Common myeloid progenitor, CD34-positive (primary cell): ENCODE data around the gene RABGEF1.
"Not testable (repeated sequence)": the region's sequence is repeated elsewhere in the genome, so short reads cannot be mapped to it uniquely, and the experiment has no call there.

ENCODE experiments used
- CTCF ChIA-PET: fragments of 350-600 bp; sonication (Branson Sonifier 250); formaldehyde crosslinking; loops from one replicate; lab custom pipeline; 2021; ENCODE audit warnings: antibody characterized with exemption; lab: Charles Lee
- POLR2A ChIA-PET: fragments of 350-600 bp; sonication (Branson Sonifier 250); formaldehyde crosslinking; loops from one replicate; lab custom pipeline; 2021; ENCODE audit warnings: antibody characterized with exemption; lab: Charles Lee
- DNase-seq, 3 donors: peaks; one replicate each; pipeline versions ENCODE4 v3.0.0 to v3.0.0-alpha.2; 2013
- H3K27ac ChIP-seq, 2 experiments: 1 replicate in 1 of 2; 2 replicates in 1 of 2; pipeline ENCODE4 v1.7.0; 2013; ENCODE audit warnings: inconsistent platforms in 2 of 2, low read length in 2 of 2, mild to moderate bottlenecking in 2 of 2, low read depth in 1 of 2, moderate library complexity in 1 of 2; ENCODE audit not compliant: severe bottlenecking in 2 of 2, insufficient read depth in 1 of 2, poor library complexity in 1 of 2
- H3K27me3 ChIP-seq, 5 experiments: replicated peaks in 2 of 5; 1 replicate in 3 of 5; 2 replicates in 2 of 5; pipeline versions ENCODE4 v1.6.1 to v1.7.0; 2013; ENCODE audit warnings: low read length in 4 of 5, mild to moderate bottlenecking in 2 of 5, moderate library complexity in 2 of 5, inconsistent platforms in 1 of 5; ENCODE audit not compliant: insufficient read depth in 5 of 5, control insufficient read depth in 4 of 5
- H3K36me3 ChIP-seq, 4 experiments: 1 replicate in 2 of 4; 2 replicates in 2 of 4; pipeline versions ENCODE4 v1.6.1 to v1.7.0; 2013; ENCODE audit warnings: low read length in 3 of 4, control low read depth in 1 of 4, mild to moderate bottlenecking in 1 of 4; ENCODE audit not compliant: control insufficient read depth in 4 of 4, insufficient read depth in 4 of 4
- H3K4me1 ChIP-seq, 4 experiments: 1 replicate in 3 of 4; 2 replicates in 1 of 4; pipeline versions ENCODE4 v1.6.1 to v1.7.1; 2013; ENCODE audit warnings: low read length in 3 of 4, mild to moderate bottlenecking in 3 of 4, control low read depth in 1 of 4, inconsistent platforms in 1 of 4, moderate library complexity in 1 of 4; ENCODE audit not compliant: control insufficient read depth in 4 of 4, insufficient read depth in 4 of 4; ENCODE audit errors: control extremely low read depth in 1 of 4
- H3K4me3 ChIP-seq, 7 experiments: 1 replicate in 4 of 7; 2 replicates in 3 of 7; pipeline versions ENCODE4 v1.5.1 to v1.7.0; 2013; ENCODE audit warnings: mild to moderate bottlenecking in 7 of 7, low read length in 6 of 7, moderate library complexity in 6 of 7, inconsistent platforms in 2 of 7, low read depth in 2 of 7, control low read depth in 1 of 7; ENCODE audit not compliant: insufficient read depth in 4 of 7, control insufficient read depth in 1 of 7; ENCODE audit errors: extremely low read depth in 1 of 7
- H3K9me3 ChIP-seq, 5 experiments: 1 replicate in 4 of 5; 2 replicates in 1 of 5; pipeline versions ENCODE4 v1.6.1 to v1.7.1; 2013; ENCODE audit warnings: low read length in 4 of 5, mild to moderate bottlenecking in 2 of 5, inconsistent platforms in 1 of 5, low read depth in 1 of 5, moderate library complexity in 1 of 5; ENCODE audit not compliant: control insufficient read depth in 4 of 5, insufficient read depth in 2 of 5; ENCODE audit errors: control extremely low read depth in 1 of 5
- WGBS: methylation state at CpG from one replicate; pipeline ENCODE4 v1.1.5; 2013; ENCODE audit not compliant: insufficient coverage; 5-methylcytosine and 5-hydroxymethylcytosine counted together

The RABGEF1 gene

DNA sequence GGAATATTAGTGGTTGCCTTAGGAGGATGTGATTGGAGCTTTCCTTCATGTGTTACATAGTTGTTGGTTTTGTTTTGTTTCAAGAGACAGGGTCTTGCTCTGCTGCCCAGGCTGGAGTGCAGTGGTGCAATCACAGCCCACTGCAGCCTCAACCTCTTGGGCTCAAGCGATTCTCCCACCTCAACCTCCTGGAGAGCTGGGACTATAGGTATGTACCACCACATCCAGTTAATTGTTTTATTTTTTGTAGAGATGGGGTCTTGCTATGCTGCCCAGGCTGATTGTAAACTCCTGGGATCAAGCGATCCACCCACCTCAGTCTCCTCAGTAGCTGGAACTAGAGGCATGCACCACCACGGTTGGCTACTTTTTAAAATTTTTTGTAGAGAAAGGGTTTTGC is 86.1 kb downstream of the RABGEF1 start:
- peaks cover 0 to 9% (median 0%) of the 10 kb centered on the region in 5 experiments for H3K9me3 ChIP-seq
- ChIA-PET POLR2A (no interaction called here), CTCF (interaction anchor here (0.7 to 1.2 kb wide), 3 partner anchors 18 to 79 kb away, joined by 3 to 4 read pairs (median 3); no protein-coding TSS in a partner anchor)
- H3K4me1 ChIP-seq = no peaks in the 10 kb centered on the region
- H3K4me3 ChIP-seq = no peak overlapping the region
- no peaks in the 10 kb centered on the region for H3K27me3 ChIP-seq
- WGBS = 100% methylated on average over 2 of the region's 3 CpGs
- H3K36me3 ChIP-seq = no peaks in the 10 kb centered on the region
- H3K27ac ChIP-seq = no peak overlapping the region
- DNase-seq = no peak

DNA sequence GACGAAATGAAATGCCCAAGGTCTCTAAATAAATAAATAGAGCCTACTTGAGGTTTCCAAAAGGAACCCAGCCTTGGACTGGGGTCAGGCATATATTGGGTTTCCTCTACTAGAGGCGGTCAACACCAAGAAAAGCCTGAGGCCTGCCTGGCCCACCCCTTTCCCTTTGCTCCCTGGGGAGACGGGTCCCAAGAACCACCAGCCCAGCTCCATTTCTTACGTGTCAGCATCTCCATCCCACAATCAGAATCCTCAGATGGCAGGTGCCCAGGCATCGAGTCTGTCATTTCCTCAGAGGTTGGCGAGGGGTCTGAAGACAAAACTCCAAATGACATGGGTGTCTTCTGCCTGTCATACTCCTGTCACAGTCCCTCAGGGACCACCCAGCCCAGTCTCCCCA is 90.4 kb downstream of the RABGEF1 start:
- POLR2A ChIA-PET, H3K27ac ChIP-seq, CTCF ChIA-PET, H3K36me3 ChIP-seq, H3K27me3 ChIP-seq, DNase-seq, H3K4me3 ChIP-seq, H3K4me1 ChIP-seq, H3K9me3 ChIP-seq: not testable (repeated sequence)
- WGBS = 100% methylated on average over 6 of the region's 6 CpGs

DNA sequence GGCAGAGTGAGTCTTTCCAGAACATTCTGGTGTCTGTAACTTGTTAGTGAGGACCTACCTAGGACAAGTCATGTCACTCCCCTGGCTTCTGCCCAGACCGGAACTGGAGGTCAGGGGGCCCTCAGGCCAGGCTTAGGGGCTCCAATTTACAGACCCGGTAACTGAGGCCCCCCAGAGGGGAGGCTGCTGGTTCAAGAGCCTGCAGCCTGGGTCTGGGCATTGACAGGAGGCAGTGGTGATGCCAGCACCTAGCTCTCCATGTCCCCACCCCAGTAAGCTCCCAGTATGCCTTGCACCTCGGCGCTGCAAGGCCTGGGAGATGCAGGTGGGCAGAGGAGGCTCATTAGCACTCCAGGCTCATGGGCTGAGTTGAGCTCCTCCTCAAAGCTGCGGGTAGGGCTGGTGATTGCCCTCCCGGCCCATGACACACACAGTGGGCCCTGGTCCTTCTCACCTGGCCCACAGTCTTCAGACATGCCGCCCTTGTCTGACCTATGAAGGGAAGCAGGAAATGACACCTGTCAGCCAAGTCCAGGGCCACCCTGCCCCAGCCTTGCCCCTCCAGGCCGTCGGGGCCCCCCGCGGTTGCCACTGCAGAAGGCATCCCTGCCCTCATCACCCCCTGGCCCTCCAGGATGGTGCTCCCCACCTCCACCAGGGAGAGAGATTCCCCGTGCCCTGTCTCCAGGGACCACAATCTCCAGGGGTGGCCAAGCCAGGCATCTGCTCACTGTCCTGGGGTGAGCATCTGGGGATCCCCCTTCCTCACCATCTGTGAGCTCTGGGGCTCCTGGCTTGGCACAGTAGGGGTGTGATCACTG is 92.2 kb downstream of the RABGEF1 start:
- Histone ChIP-seq H3K4me1 (no peaks in the 10 kb centered on the region), H3K27ac (no peak overlapping the region), H3K9me3 (peaks cover 0 to 5% (median 0%) of the 10 kb centered on the region in 5 experiments), H3K36me3 (no peaks in the 10 kb centered on the region), H3K4me3 (no peak overlapping the region), H3K27me3 (no peaks in the 10 kb centered on the region)
- ChIA-PET POLR2A (no interaction called here), CTCF (no interaction called here)
- WGBS = 96% methylated on average over 12 of the region's 12 CpGs
- DNase-seq = no peak

DNA sequence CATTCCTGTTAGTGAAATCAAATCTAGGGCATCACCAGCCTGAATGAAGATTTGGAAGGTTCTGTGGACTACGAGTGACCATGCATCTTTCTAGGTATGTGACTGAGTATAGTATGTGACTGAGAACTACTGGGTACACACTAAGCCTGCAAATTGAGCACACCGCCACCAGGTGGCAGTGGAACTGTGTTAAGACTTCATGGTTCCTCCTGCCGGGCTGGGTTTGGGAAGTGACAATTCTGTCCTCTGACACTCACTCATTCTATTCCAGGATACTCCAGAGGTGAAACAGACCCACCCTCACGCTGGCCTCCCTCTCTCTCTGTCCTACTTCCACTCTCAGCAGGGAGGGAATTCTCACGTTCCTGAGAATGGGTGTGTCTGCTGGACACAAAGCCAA is 96.5 kb downstream of the RABGEF1 start:
- H3K9me3 ChIP-seq = peaks cover 0 to 5% (median 0%) of the 10 kb centered on the region in 5 experiments
- H3K27ac ChIP-seq = no peak overlapping the region
- no peak overlapping the region for H3K4me3 ChIP-seq
- CTCF ChIA-PET = no interaction called here
- H3K36me3 ChIP-seq = no peaks in the 10 kb centered on the region
- H3K4me1 ChIP-seq = no peaks in the 10 kb centered on the region
- H3K27me3 ChIP-seq = no peaks in the 10 kb centered on the region
- WGBS = 55% methylated on average over 3 of the region's 5 CpGs
- peak; percentile 43 to 70 (median 52) for DNase-seq
- POLR2A ChIA-PET = no interaction called here

DNA sequence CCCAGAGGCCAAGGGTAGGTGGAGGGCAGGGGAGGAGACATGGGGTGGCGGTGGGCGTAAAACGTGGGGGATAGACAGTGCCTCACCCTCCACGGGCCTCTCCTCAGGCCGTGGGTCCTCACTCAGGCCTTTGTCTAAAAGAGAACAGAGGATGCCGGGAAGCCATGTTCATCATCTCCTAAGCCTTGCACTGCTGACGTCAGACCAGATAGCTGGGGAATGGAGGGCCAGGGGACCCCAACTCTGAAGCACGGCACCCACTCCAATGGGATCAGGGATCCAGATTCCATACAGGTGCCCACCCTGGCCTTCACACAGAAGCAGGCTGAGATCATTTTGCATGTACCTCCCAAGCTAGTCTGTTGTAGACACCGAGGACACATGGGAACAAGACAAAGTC is 97.1 kb downstream of the RABGEF1 start:
- Histone ChIP-seq H3K27me3 (no peaks in the 10 kb centered on the region), H3K9me3 (peaks cover 0 to 5% (median 0%) of the 10 kb centered on the region in 5 experiments), H3K36me3 (no peaks in the 10 kb centered on the region), H3K4me3 (no peak overlapping the region), H3K4me1 (no peaks in the 10 kb centered on the region), H3K27ac (no peak overlapping the region)
- no peak for DNase-seq
- WGBS = 98% methylated on average over 9 of the region's 9 CpGs
- ChIA-PET CTCF (no interaction called here), POLR2A (no interaction called here)

DNA sequence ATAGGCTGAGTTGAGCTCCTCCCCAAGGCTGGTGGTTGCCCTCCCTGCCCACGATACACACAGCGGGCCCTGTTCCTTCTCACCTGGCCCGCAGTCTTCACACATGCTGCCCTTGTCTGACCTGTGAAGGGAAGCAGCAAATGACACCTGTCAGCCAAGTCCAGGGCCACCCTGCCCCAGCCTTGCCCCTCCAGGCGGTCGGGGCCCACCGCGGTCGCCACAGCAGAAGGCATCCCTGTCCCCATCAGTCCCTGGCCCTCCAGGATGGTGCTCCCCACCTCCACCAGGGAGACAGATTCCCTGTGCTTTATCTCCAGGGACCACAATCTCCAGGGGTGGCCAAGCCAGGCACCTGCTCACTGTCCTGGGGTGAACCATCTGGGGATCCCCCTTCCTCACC is 99.3 kb downstream of the RABGEF1 start:
- no peaks in the 10 kb centered on the region for H3K36me3 ChIP-seq
- no peak for DNase-seq
- no peaks in the 10 kb centered on the region for H3K27me3 ChIP-seq
- WGBS = 97% methylated on average over 6 of the region's 8 CpGs
- ChIA-PET POLR2A (no interaction called here), CTCF (no interaction called here)
- H3K4me3 ChIP-seq = no peak overlapping the region
- H3K27ac ChIP-seq = no peak overlapping the region
- peaks cover 3 to 13% (median 10%) of the 10 kb centered on the region in 4 experiments for H3K4me1 ChIP-seq
- peaks cover 0 to 5% (median 0%) of the 10 kb centered on the region in 5 experiments for H3K9me3 ChIP-seq

DNA sequence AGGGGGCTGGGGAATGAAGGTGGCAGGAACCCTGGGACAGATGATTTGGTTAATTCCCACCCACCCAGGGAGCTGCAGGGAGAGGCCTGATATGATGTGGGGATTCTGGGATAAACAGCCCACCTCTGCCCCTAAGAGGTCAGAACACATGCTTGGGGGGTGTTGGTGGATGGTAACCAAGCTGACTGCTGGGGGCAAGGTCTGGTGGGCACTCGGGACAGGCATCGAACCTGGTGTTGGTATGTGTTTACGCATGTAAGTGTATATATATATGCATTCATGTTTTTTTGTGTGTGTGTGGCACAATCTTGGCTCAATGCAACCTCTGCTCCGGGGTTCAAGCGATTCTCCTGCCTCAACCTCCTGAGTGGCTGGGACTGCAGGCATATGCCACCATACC is 99.8 kb downstream of the RABGEF1 start:
- no peak overlapping the region for H3K4me3 ChIP-seq
- peaks cover 0 to 5% (median 0%) of the 10 kb centered on the region in 5 experiments for H3K9me3 ChIP-seq
- H3K27me3 ChIP-seq = no peaks in the 10 kb centered on the region
- ChIA-PET CTCF (no interaction called here), POLR2A (no interaction called here)
- WGBS = 100% methylated on average over 3 of the region's 5 CpGs
- no peak for DNase-seq
- peaks cover 3 to 15% (median 13%) of the 10 kb centered on the region in 4 experiments for H3K4me1 ChIP-seq
- H3K36me3 ChIP-seq = no peaks in the 10 kb centered on the region
- H3K27ac ChIP-seq = no peak overlapping the region
